SHP77 treated with DMSO at 0.1 percent for 48 hours (cell line): Measurements from ENCODE around the gene FOXP2.

ENCODE experiments used
- DNase-seq: peaks from one replicate; lab custom pipeline; 2025; lab: John Stamatoyannopoulos, UW

The FOXP2 gene

GRCh38 chr7:114715907-114716306 is 301.3 kb downstream of the FOXP2 start:
- DNase-seq: no peak

GRCh38 chr7:114718861-114719260 is 304.2 kb downstream of the FOXP2 start:
- DNase-seq: no peak

- no peak for DNase-seq
Measured at GRCh38 chr7:114720725-114721124, 306.1 kb downstream of the FOXP2 start.

DNA sequence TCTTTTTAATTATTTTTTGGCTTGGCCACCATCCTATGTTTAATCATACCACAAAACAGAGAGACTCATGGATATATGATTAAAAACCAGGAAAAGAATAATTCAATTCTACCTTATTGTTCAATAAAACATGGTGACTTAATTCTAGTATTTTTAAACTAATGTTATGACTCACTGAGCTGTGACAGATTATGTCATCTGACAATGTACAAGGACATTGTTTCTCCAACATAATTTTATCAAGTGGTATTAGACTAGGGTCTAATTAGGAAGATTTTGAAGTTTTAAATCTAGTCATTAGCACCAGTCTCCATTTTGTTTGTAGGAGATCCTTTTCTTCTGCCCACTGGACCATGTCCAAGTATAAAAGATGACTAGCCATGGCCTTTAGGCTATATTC is 307.9 kb downstream of the FOXP2 start:
- DNase-seq: no peak

DNA sequence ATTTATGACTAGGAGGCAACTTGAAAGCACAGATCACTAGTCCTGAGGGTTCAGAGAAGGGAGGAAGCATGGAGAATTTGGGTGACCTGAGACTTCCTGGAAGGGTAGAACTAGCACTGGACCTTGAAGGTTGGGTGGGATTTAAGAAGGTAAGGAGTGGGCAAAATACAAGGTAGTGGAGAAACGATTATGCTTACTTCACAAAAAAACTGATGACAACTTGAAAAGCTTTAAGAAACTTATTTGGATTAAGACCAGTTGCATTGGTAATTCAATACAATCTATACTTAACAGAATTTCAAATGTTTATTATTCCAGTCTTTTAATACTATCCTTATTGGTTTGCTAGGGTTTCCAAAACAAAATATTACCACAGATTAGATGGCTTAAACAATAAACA is 308.7 kb downstream of the FOXP2 start:
- no peak for DNase-seq

DNA sequence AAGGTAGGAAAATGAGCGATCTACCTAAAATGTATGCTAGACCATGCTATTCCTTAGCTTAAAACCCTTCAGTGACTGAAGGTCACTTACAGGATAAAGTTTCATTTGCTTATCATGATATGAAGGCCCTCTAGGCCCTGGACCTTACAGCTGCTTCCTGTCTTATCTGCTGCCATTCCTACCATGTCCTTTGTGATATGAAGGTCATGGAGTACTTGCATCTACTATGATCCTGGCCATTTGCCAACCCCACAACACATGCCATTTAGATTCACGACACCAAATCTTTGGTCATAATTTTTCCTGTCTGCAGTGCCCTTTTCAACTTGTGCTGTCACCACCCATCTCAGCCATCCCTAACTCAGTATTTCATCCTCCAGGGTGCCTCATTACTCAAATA is 325.5 kb downstream of the FOXP2 start:
- DNase-seq: no peak

GRCh38 chr7:114740941-114741340 is 326.3 kb downstream of the FOXP2 start:
- no peak for DNase-seq

DNA sequence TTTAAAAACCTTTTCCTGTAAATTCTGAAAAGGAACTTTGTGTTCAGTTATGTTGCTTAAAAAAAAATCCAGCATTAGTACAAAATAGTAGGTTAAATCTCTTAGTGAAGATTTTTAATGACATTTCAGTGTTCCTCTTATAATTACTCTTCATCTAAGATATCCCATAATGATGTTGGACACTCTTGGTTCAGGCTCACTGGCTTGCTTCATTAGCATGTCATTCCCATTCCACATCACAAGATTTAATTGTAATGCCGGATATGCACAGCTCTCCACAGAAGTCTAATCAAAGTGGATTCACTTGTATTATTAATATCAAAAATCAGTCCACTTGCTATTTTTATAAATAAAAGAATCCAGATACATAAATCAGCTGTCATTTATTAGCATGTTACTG is 327.3 kb downstream of the FOXP2 start:
- no peak for DNase-seq
